Adrenal gland (tissue), 12 donors: Measurements from ENCODE around the gene MEOX2. TPM values are rescaled to one million over a fixed set of nuclear protein-coding genes. Genes with fewer than 3 reads are reported as not detected.

Experiments used
- DNase-seq, 7 donors: peaks; one replicate each; pipeline ENCODE4 v3.0.0-alpha.2; 2019 to 2020
- H3K27ac ChIP-seq, 5 donors: fragments of 200-600 bp; sonication (generic) in 4 of 5; 1 replicate in 3 of 5; 2 replicates in 2 of 5; pipeline versions ENCODE4 v1.5.1 to v1.8.0; 2016 to 2020; ENCODE audit warnings: mild to moderate bottlenecking in 1 of 5
- H3K27me3 ChIP-seq: fragments of 200-600 bp; 2 replicates; pipeline ENCODE4 v1.8.0; 2021
- H3K36me3 ChIP-seq, 2 donors: fragments of 200-600 bp; replicated peaks in 1 of 2; 1 replicate in 1 of 2; 2 replicates in 1 of 2; pipeline versions ENCODE4 v1.5.1 to v1.8.0; 2018 to 2022
- H3K4me1 ChIP-seq, 2 donors: fragments of 200-600 bp; replicated peaks in 1 of 2; 1 replicate in 1 of 2; 2 replicates in 1 of 2; pipeline versions ENCODE4 v1.5.1 to v1.8.0; 2018 to 2021
- H3K4me3 ChIP-seq, 4 donors: fragments of 200-600 bp; sonication (generic) in 3 of 4; one replicate each; pipeline ENCODE4 v1.5.1; 2016 to 2018
- H3K9me3 ChIP-seq, 3 donors: fragments of 200-600 bp; sonication (generic) in 1 of 3; replicated peaks in 1 of 3; 1 replicate in 2 of 3; 2 replicates in 1 of 3; pipeline versions ENCODE4 v1.5.1 to v1.8.0; 2016 to 2021
- POLR2A ChIP-seq, 2 donors: fragments of 450-650 bp; IDR thresholded peaks; one replicate each; pipeline ENCODE4 v1.6.1; 2017; ENCODE audit warnings: antibody characterized with exemption in 2 of 2, mild to moderate bottlenecking in 2 of 2, moderate library complexity in 1 of 2
- WGBS, 4 donors: extraction: QIAGEN DNeasy Blood & Tissue Kit in 2 of 4; methylation state at CpG; one replicate each; pipeline versions ENCODE4 v1.1.5 to v1.1.7; 2013 to 2017; 5-methylcytosine and 5-hydroxymethylcytosine counted together
- intact Hi-C, 2 donors: fragments of 100-400 bp; cut with DNase I; formaldehyde crosslinking; loops; one replicate each; pipeline versions ENCODE4 v1.14.1 to v1.15.0; 2022 to 2023
- polyA plus RNA-seq, 3 donors: library from polyadenylated mRNA; stranded (reverse); fragments of 200-250 nt in 2 of 3; fragments of 350-450 nt in 1 of 3; fragmentation: Illumina TruSeq in 1 of 3; extraction: RNeasy Lipid Tissue Mini Kit (QIAGEN cat#74804) in 1 of 3; gene quantifications; one replicate each; pipeline ENCODE4 v1.2.3, GENCODE V29; 2013 to 2014
- total RNA-seq, 9 donors: library from RNA; depleted of rRNA in 4 of 9; stranded (reverse); fragments of >200 nt in 4 of 9; fragments of 120-200 nt in 1 of 9; fragmentation: NEBNext Ultra II Directional in 1 of 9; extraction: Animal tissue kit (Norgen Biotek cat#: 25700) in 1 of 9; gene quantifications; one replicate each; pipeline versions ENCODE4 v1.1.0 to v1.2.4, GENCODE V29; 2013 to 2023
- TF ChIP-seq, protein P1 (sequence below), 6 experiments: fragments of 450-650 bp in 4 of 6; fragments of 200-600 bp in 2 of 6; sonication (generic) in 1 of 6; IDR thresholded peaks; 1 replicate in 5 of 6; 2 replicates in 1 of 6; pipeline versions ENCODE4 v1.5.1 to v1.8.0; 2016 to 2021; ENCODE audit warnings: antibody characterized with exemption in 6 of 6, mild to moderate bottlenecking in 2 of 6, moderate library complexity in 1 of 6
- donor health status: healthy with polysubstance abuse.
- donor health status: Bipolar disorder and iron deficiency.
- donor health status: DM: yes; HTN: yes; CAD: no.
- donor health status: DM: no; HTN: no; CAD: no.
- donor health status: DM: no; HTN: no; CAD: no.
- donor health status: DM: yes; HTN: yes; CAD: no.

Gene MEOX2
- total and polyA plus RNA-seq, 12 donors: 0.14 to 3.0 (median 0.79) TPM; not detected in 2

DNA sequence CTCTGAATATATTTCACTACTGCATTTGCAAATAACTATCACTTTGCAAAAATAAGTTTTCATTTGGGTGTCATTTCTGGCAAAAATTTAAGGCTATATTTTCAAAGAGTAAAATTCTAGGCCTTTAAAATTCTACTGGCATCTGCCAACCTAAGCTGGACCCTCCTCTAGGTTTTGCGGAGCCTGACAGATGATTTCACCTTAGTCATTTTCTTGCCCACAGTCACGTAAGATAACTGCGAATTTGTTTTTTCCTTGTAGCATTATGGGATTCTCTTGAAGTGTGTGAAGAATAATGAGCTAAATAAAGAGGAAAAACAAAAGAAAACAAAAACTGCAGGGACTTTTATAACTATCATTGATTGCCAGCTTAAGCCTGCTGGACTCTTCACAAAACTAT, 7.8 kb downstream of the MEOX2 start:
- Histone ChIP-seq H3K36me3 (no peaks in the 10 kb centered on the region), H3K4me3 (no peak overlapping the region), H3K27ac (no peak overlapping the region), H3K27me3 (peaks cover 2% of the 10 kb centered on the region), H3K9me3 (no peaks in the 10 kb centered on the region), H3K4me1 (no peaks in the 10 kb centered on the region)
- no peak for DNase-seq
- TF ChIP-seq, protein P1, sequence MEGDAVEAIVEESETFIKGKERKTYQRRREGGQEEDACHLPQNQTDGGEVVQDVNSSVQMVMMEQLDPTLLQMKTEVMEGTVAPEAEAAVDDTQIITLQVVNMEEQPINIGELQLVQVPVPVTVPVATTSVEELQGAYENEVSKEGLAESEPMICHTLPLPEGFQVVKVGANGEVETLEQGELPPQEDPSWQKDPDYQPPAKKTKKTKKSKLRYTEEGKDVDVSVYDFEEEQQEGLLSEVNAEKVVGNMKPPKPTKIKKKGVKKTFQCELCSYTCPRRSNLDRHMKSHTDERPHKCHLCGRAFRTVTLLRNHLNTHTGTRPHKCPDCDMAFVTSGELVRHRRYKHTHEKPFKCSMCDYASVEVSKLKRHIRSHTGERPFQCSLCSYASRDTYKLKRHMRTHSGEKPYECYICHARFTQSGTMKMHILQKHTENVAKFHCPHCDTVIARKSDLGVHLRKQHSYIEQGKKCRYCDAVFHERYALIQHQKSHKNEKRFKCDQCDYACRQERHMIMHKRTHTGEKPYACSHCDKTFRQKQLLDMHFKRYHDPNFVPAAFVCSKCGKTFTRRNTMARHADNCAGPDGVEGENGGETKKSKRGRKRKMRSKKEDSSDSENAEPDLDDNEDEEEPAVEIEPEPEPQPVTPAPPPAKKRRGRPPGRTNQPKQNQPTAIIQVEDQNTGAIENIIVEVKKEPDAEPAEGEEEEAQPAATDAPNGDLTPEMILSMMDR (IDR thresholded peaks at IDR 0.05): no peak
- TF ChIP-seq POLR2A (IDR thresholded peaks at IDR 0.05): no peak
- intact Hi-C loops: no loop called here
- WGBS, 4 donors: 82 to 89% (median 85%) methylated on average over 3 of the region's 3 CpGs

DNA sequence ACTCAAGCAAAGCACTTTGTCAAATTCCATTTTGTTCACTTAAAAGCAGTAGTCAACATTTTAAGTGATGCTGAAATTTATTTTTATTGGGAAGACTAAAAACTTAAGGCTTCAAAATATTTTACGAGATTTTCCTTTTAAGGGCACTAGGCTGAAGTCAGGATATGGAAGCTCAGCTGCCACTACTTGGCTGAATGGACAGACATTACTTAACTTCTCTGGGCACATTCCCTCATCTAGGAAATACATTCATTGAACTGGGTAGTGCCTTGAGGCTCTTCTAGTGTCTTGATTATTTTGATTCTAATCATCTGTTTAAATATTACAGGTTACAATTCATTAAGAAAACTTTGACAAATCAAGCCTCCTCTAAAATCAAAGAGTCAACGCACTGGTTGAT, 11.1 kb downstream of the MEOX2 start:
- Histone ChIP-seq H3K36me3 (no peaks in the 10 kb centered on the region), H3K4me3 (no peak overlapping the region), H3K9me3 (no peaks in the 10 kb centered on the region), H3K27me3 (no peaks in the 10 kb centered on the region), H3K27ac (no peak overlapping the region), H3K4me1 (no peaks in the 10 kb centered on the region)
- no peak for DNase-seq
- 75 to 94% (median 81%) methylated on average over 2 of the region's 2 CpGs for WGBS, 4 donors
- TF ChIP-seq POLR2A (IDR thresholded peaks at IDR 0.05): no peak
- TF ChIP-seq, protein P1 (IDR thresholded peaks at IDR 0.05): no peak
- intact Hi-C loops: no loop called here

DNA sequence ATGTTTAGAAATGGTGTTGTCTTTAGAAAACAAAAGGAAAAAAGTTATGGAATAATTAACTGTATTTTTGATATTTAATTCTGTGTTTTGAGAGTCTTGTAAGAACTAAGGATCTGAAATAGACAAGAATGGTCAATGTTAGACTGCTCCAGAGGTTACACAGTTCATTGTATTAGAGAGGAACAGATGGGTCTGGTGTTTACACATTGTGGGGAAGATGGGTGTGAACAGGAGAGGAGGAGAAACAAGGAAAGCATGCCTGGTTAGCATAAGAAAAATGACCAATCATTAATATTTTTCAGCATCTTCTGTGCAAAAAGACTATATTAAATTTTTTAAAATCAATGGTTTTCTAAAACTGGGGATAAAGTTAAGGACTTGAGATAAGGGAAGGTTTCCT, 11.9 kb downstream of the MEOX2 start:
- TF ChIP-seq, protein P1 (IDR thresholded peaks at IDR 0.05): no peak
- TF ChIP-seq POLR2A (IDR thresholded peaks at IDR 0.05): no peak
- Histone ChIP-seq H3K27ac (no peak overlapping the region), H3K36me3 (no peaks in the 10 kb centered on the region), H3K27me3 (no peaks in the 10 kb centered on the region), H3K9me3 (no peaks in the 10 kb centered on the region), H3K4me1 (no peaks in the 10 kb centered on the region), H3K4me3 (no peak overlapping the region)
- intact Hi-C loops: no loop called here
- no peak for DNase-seq

DNA sequence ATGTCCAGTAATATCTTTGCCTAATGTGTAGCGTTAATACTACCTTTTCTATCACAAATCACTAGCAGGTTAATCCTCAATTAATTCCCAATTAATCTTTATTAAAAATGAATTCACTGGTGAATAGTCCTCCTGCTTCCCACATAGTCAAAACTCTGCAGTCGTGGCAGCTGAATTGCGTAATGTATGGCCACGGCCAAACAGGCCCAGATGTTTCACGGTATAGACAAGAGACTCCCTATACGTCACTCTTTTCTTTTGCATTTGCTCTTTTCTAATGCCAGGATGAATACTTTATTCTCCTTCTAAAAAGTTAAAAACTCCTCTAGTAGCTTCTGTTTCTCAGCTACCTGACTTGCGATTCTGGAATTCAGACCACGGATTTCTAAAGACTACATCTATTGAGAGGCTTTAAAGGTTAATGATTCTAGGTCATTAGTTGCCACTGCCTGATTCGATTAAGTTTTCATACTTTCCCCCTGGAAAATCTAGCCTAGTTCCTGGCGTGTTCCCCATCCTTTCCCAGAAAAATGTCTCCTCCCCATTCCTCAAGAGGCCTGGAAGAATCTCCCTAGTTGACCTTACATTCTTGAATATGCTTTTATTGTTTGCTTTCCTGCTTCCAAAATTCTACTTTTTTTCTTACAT, 16.9 kb downstream of the MEOX2 start:
- DNase-seq: no peak
- Histone ChIP-seq H3K4me1 (no peaks in the 10 kb centered on the region), H3K36me3 (no peaks in the 10 kb centered on the region), H3K27me3 (no peaks in the 10 kb centered on the region), H3K4me3 (peak overlapping the region in 1 of 4 donors; percentile 2), H3K27ac (no peak overlapping the region), H3K9me3 (no peaks in the 10 kb centered on the region)
- intact Hi-C loops: no loop called here
- TF ChIP-seq, protein P1 (IDR thresholded peaks at IDR 0.05): no peak
- TF ChIP-seq POLR2A (IDR thresholded peaks at IDR 0.05): no peak
- WGBS, 4 donors: 75 to 83% (median 77%) methylated on average over 10 of the region's 10 CpGs
